ENCODE results near the gene EIF4E2.
A peak's percentile ranks its signal among the peaks of the same experiment; 100 is the strongest.

EIF4E2 gene

GRCh38 chr2:232611061-232611460 is 60.6 kb downstream of the EIF4E2 start:
- POLR2A ChIA-PET: no interaction called here
- H3K4me3 ChIP-seq (ENCODE audit: low read depth, low read length): no peak overlapping the region
- CTCF ChIA-PET: interaction anchor here (0.6 to 3.3 kb wide), 11 partner anchors 8 to 443 kb away, joined by 3 to 22 read pairs (median 4); partner anchors contain the start of gene EFHD1

GRCh38 chr2:232611559-232612218 is 61.2 kb downstream of the EIF4E2 start:
- ChIA-PET POLR2A (no interaction called here), CTCF (interaction anchor here (0.6 to 3.3 kb wide), 13 partner anchors 8 to 442 kb away, joined by 3 to 22 read pairs (median 4); partner anchors contain the start of gene EFHD1)
- peak; percentile 84 for TF ChIP-seq CTCF (IDR thresholded peaks at IDR 0.05; ENCODE audit: insufficient read depth, low read length, missing control alignments)
- no peak overlapping the region for H3K4me3 ChIP-seq (ENCODE audit: low read depth, low read length)
- peak; percentile 33 for DNase-seq (ENCODE audit: low read depth, low spot score)

More at GRCh38 chr2:232611061-232611460, 60.6 kb downstream of the EIF4E2 start:
- DNase-seq (ENCODE audit: low read depth, low spot score): no peak
- TF ChIP-seq CTCF (IDR thresholded peaks at IDR 0.05; ENCODE audit: insufficient read depth, low read length, missing control alignments): no peak

- CTCF ChIA-PET: interaction anchor here (1.1 to 3.3 kb wide), 3 partner anchors 9 to 55 kb away, joined by 3 to 22 read pairs (median 19); no protein-coding TSS in a partner anchor
- no peak for TF ChIP-seq CTCF (IDR thresholded peaks at IDR 0.05; ENCODE audit: insufficient read depth, low read length, missing control alignments)
- no peak overlapping the region for H3K4me3 ChIP-seq (ENCODE audit: low read depth, low read length)
- no peak for DNase-seq (ENCODE audit: low read depth, low spot score)
- POLR2A ChIA-PET: no interaction called here
These were observed 63.1 kb downstream of the EIF4E2 start for GRCh38 chr2:232613538-232614134.

GRCh38 chr2:232615339-232615738 is 64.8 kb downstream of the EIF4E2 start:
- no peak for DNase-seq (ENCODE audit: low read depth, low spot score)
- POLR2A ChIA-PET: interaction anchor here (0.7 kb wide), 1 partner anchor 18 kb away, joined by 3 read pairs; no protein-coding TSS in a partner anchor
- CTCF ChIA-PET: interaction anchor here (0.7 kb wide), 1 partner anchor 12 kb away, joined by 3 read pairs; no protein-coding TSS in a partner anchor
- TF ChIP-seq CTCF (IDR thresholded peaks at IDR 0.05; ENCODE audit: insufficient read depth, low read length, missing control alignments): no peak
- H3K4me3 ChIP-seq (ENCODE audit: low read depth, low read length): no peak overlapping the region

Data from AG04449 (cell line).